Ectodermal cell (in vitro differentiated cells): ENCODE results near the gene MRPL55.

Experiments
- H3K27ac ChIP-seq: 2 replicates; pipeline ENCODE4 v1.7.0; 2013; ENCODE audit warnings: mild to moderate bottlenecking, low read depth, low read length; ENCODE audit not compliant: insufficient read depth, poor library complexity, severe bottlenecking
- H3K27me3 ChIP-seq: 2 replicates; pipeline ENCODE4 v1.7.0; 2013; ENCODE audit warnings: mild to moderate bottlenecking, low read length; ENCODE audit not compliant: insufficient read depth, control insufficient read depth, poor library complexity, severe bottlenecking
- H3K36me3 ChIP-seq: one replicate; pipeline ENCODE4 v1.7.0; 2013; ENCODE audit warnings: low read length; ENCODE audit not compliant: control insufficient read depth, insufficient read depth
- H3K4me1 ChIP-seq: one replicate; pipeline ENCODE4 v1.7.0; 2013; ENCODE audit warnings: low read length; ENCODE audit not compliant: control insufficient read depth, insufficient read depth
- H3K4me3 ChIP-seq: 2 replicates; pipeline ENCODE4 v1.7.0; 2013; ENCODE audit warnings: low read depth, low read length, control low read depth; ENCODE audit not compliant: insufficient read depth
- H3K9me3 ChIP-seq: 2 replicates; pipeline ENCODE4 v1.7.0; 2013; ENCODE audit warnings: mild to moderate bottlenecking, low read length, moderate library complexity; ENCODE audit not compliant: control insufficient read depth
- WGBS, 2 experiments: methylation state at CpG; one replicate each; pipeline ENCODE4 v1.1.7; 2013; ENCODE audit warnings: missing lambda C conversion rate in 2 of 2; 5-methylcytosine and 5-hydroxymethylcytosine counted together

MRPL55 gene

DNA sequence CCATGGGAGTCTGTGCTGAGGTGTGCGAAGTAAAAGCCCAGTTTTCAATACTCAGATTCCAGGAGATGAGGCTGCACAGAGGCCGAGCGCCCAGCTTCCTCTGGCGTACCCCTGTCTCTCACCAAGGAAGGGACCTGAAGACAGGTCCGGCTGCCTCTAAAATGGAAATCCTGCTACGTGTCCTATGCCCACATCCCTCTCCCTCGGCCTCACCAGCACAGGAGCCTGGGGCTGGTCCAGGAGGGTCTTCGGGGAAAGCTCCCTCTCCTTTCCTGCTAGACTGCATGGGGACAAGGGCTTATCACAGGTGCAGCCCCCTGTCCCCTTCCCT lies 392 bp downstream of the MRPL55 start:
- Histone ChIP-seq H3K27ac (peak overlapping the region; percentile 20), H3K4me1 (peaks cover 7% of the 10 kb centered on the region), H3K9me3 (no peaks in the 10 kb centered on the region), H3K4me3 (peak overlapping the region; percentile 79), H3K27me3 (peaks cover 15% of the 10 kb centered on the region), H3K36me3 (peaks cover 5% of the 10 kb centered on the region)
- 11 to 12% methylated on average over 8 of the region's 8 CpGs for WGBS, 2 experiments

DNA sequence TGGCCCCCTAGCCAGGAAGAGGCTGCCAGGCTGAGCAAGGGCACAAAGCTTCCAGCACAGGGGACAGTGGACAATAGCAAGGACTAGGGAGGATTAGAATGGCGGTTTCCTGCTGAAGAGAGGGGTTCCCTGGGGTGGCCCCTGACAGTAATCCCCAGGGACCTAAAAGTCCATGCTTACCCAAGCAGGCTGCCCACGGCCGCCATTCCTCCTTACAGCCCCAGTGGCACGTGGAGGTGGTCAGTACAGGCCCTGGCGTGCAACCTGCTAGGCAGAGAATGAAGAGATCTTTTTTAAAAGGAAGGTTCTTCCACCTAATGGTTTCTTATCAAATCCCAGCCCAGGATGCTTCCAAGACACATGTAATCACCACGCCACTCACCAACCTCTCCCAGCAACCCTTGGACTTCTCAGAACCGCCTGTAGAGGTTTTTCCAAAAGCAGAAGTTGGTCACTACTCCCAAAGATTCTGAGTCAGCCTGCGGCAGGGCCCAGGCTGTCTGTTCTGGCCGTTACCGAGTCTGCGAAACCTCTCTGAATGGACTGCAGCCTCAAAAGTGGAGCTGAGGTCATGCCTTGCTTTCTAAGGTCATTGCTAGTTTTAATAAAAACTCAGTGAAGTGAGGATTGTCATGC lies 926 bp downstream of the MRPL55 start:
- peak overlapping the region; percentile 79 for H3K4me3 ChIP-seq
- peaks cover 15% of the 10 kb centered on the region for H3K27me3 ChIP-seq
- peaks cover 7% of the 10 kb centered on the region for H3K4me1 ChIP-seq
- 88 to 90% methylated on average over 11 of the region's 11 CpGs for WGBS, 2 experiments
- H3K9me3 ChIP-seq = no peaks in the 10 kb centered on the region
- peaks cover 5% of the 10 kb centered on the region for H3K36me3 ChIP-seq
- no peak overlapping the region for H3K27ac ChIP-seq

DNA sequence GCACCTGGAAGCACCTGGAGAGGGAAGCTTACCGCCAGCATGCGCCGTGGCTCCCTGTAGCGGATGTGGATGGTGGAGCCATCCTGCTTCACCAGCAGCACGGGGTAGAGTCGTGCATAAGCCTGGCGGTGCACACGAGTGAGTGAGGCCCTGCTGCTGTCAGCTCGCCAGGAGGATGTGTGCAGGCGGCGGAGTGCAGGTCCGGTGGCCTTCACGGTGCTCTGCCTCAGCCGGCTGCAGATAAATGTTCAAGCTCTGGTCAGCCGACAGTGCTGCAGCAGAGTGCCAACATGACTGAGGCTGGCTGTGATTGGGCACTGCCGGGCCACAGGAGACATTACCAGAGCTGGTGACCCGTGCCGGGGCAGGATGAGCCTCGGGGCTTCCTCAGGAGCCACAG lies 1.5 kb downstream of the MRPL55 start:
- no peak overlapping the region for H3K4me3 ChIP-seq
- peaks cover 15% of the 10 kb centered on the region for H3K27me3 ChIP-seq
- H3K27ac ChIP-seq = no peak overlapping the region
- H3K4me1 ChIP-seq = peaks cover 7% of the 10 kb centered on the region
- H3K36me3 ChIP-seq = peaks cover 5% of the 10 kb centered on the region
- 96% methylated on average over 19 of the region's 19 CpGs for WGBS, 2 experiments
- H3K9me3 ChIP-seq = no peaks in the 10 kb centered on the region

DNA sequence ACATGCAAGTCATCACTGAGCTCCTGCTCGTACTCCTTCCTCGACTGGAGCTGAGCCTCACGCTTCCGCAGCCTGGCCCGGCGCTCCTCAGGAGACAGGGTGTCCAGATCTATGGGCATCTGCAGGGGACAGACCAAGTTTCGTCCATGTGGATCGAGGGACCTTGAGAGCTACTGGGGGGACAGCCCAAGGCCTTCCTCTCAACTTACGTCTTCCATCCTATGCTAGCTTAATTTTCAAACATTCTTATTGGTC lies 2.4 kb downstream of the MRPL55 start:
- H3K27me3 ChIP-seq = peaks cover 15% of the 10 kb centered on the region
- no peak overlapping the region for H3K4me3 ChIP-seq
- 95 to 96% methylated on average over 9 of the region's 9 CpGs for WGBS, 2 experiments
- H3K27ac ChIP-seq = no peak overlapping the region
- peaks cover 7% of the 10 kb centered on the region for H3K4me1 ChIP-seq
- H3K9me3 ChIP-seq = no peaks in the 10 kb centered on the region
- peaks cover 5% of the 10 kb centered on the region for H3K36me3 ChIP-seq

DNA sequence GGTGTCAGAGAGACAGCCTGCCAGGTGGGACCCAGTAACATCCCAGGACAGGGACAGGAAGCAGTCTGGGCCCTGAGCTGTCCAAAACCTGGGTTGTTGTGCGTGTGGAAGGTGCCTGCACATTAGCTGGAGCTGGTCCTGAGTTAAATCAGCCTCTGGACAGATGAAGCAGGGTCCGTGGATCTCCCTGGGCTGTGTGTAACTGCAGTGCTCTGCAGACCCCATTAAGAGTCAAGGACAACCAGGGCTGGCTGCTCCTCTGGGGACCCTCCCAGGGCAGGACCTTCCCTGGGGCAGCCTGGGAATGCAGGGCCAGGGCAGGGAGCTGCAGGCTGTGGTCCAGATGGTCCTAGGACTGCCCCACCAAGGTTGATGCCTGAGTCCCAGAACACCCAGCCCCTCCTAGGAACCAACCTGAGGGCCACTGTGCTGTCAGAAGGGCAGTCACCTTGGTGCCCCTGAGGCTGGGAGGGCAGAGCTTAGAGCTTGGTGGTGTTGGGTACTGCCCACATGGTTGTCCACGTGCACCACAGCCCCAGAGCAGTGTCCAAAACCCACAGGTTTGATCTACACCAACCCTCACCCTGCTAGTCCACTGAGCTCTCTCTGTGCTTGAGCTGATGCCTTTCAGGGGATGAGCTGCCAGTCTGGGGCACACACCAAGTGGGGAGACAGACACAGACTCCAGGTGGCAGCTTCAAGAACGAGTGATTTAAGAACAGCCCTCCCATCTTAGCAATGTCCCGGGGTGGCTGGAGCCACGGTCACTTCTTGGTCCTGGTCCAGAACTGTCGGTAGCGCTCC lies 2.9 kb downstream of the MRPL55 start:
- Histone ChIP-seq H3K36me3 (peaks cover 5% of the 10 kb centered on the region), H3K9me3 (no peaks in the 10 kb centered on the region), H3K4me1 (peaks cover 7% of the 10 kb centered on the region), H3K27me3 (peaks cover 15% of the 10 kb centered on the region), H3K4me3 (no peak overlapping the region), H3K27ac (no peak overlapping the region)
- WGBS, 2 experiments = 93 to 94% methylated on average over 8 of the region's 8 CpGs

DNA sequence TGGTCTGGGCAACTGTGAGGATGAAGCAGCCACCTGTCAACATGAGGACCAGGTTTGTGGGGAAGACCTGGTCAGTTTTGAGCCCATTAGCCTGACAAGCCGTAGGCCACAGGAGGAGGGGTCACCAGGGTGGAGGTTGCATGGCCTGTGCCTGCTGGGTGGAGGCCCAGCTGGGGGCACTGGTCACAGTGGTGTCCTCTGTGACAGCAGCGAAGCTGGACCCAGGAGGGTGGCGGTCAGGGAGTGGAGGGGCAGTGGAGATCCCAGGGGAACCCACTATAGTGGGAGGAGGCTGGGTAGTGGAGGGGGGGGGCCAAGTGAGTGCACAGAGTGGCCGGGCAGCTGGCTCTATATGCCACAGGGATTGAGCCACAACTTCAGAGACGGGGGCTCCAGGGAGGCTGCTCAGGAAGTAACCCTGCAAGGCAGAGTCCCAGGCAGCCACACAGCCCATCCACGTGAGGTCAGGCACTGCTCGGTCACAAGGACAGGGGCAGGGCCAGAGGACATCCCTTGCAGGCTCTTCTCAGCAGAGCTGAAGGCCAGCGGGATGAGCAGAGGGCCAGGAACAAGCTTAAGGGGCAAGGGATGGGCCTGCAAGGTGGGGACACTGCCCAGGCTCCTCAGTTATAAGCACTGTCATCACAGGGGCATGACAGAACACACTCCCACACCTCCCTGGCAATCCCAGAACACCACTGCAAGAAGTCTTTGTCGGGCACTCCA lies 3.7 kb downstream of the MRPL55 start:
- Histone ChIP-seq H3K4me3 (no peak overlapping the region), H3K9me3 (no peaks in the 10 kb centered on the region), H3K36me3 (peaks cover 9% of the 10 kb centered on the region), H3K27ac (no peak overlapping the region), H3K27me3 (peaks cover 10% of the 10 kb centered on the region), H3K4me1 (peaks cover 7% of the 10 kb centered on the region)
- 90 to 94% methylated on average over 9 of the region's 9 CpGs for WGBS, 2 experiments

DNA sequence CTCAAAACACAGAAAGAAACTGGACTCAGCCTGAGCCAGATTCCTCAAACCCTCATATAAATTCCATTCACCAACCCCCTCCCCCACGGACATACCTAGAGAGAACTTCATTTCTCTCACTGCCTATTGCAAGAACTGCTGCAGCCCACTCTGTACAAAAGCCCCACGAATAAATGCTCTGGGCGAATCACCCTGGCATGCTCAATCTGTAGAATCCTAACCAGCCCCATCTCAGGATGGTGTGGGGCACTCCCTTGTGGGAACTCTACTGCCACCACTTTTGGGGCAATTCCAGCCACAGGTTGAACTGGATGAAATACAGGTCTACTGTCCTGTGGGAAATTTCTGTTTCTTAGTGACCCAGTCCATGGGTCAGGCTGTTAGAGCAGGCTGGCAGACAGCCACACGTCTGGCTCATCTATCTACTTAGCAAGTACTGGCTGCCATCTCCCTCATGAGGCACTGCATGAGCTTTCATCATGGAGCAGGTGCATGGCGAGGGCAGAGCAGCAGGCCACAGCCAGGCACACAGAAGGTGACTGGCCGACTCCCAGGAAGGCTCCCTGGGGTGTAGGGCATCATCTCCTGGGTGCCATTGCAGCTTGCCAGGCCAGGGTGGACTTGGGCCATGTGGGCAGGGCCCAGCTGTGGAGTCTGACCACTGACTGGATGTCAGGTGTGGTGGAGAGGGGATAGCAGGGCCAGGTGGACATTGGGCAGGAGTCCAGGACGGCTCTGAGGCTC lies 4.4 kb downstream of the MRPL55 start:
- WGBS, 2 experiments = 92% methylated on average over 7 of the region's 7 CpGs
- Histone ChIP-seq H3K4me1 (no peaks in the 10 kb centered on the region), H3K27ac (no peak overlapping the region), H3K4me3 (no peak overlapping the region), H3K9me3 (no peaks in the 10 kb centered on the region), H3K27me3 (peaks cover 2% of the 10 kb centered on the region), H3K36me3 (peaks cover 13% of the 10 kb centered on the region)

DNA sequence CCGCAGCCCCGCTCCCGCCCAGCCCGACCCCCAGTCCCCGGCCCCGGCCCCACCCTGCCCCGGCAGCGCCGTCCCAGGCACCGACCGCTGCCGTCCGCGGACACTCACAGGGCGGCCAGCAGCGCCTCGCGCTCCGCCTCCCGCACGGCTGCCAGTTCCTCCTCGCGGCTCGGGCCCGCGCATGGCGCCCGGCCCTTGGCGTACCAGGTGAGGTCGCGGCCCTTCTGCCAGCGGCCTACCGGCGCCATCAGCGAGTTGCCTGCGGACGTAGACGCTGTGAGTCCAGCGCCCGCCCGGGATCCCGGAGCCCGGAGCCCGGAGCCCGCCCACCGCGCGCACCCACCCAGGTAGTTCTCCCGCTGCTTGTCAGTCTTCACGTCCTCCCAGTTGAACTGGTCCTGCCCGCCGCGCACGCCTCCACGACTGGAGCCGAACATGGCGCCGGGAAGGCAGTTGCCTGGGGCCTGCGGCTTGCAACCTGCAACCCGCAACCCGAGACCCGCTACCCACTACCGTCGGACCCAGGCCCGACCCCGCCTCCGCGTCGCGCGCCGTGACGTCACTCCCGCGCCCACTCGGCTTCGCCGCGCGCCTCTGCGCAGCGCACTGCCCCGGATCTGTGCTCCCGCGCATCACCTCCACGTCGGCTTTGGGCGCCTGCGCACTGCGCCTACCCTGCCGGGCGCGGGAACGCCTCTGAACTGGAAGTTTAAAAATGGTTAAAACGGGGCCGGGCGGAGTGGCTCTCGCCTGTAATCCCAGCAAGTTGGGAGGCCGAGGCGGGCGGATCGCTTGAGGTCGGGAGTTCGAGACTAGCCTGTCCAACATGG lies 6.1 kb downstream of the MRPL55 start, which contains the start of gene C1orf35:
Gene C1orf35, minus strand, starts transcription at position 535 of the 830 bp plus-strand sequence. Its CDS starts 98 bp downstream, at position 437.
- H3K36me3 ChIP-seq = peaks cover 27% of the 10 kb centered on the region
- 0% methylated on average over 102 to 104 of the region's 104 CpGs for WGBS, 2 experiments
- peak within 1 kb of the TSS; percentile 83 for H3K4me3 ChIP-seq
- no peaks in the 10 kb centered on the region for H3K9me3 ChIP-seq
- no peaks in the 10 kb centered on the region for H3K4me1 ChIP-seq
- peak within 1 kb of the TSS; percentile 6 for H3K27ac ChIP-seq
- H3K27me3 ChIP-seq = no peaks in the 10 kb centered on the region

DNA sequence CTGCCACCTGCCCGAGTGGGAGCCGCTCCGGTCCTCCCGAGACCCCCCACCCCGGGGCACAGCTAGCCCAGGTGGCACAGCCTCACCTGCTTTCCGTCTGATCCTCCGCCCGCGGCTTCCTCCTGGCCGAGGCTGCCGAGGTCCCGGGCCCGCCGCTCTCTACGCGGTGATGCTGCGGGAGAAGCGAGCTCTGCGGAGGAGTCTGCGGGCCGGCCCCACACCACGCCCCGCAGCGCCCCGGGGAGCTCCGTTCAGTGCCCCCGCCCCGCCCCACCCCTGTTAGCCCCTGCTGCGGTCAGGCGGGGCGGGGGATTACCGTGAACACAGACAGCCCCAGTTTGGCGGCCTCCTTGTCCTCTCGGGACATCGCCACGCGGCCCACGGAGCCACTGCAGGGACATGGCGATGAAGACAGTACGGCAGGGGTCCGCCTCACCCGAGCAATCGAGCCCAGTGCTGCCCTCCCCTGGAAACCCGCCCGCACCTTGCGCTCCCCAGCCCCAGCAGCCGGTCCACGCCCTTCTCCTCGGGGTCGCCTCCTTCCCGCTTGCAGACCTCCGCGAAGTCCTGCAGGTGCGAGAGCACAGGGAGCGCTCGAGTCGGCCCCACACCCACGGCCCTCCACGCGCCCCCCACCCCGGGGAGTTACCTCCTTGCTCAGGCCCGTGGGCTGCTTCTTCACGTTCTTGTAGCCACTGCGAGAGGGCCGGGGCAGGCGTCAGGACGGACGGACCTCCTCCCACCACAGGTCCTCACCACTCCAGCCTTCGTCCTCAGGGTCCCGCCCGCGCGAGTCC lies 6.9 kb downstream of the MRPL55 start:
- H3K4me1 ChIP-seq = no peaks in the 10 kb centered on the region
- WGBS, 2 experiments = 9 to 10% methylated on average over 73 of the region's 73 CpGs
- no peaks in the 10 kb centered on the region for H3K27me3 ChIP-seq
- H3K27ac ChIP-seq = no peak overlapping the region
- peaks cover 35% of the 10 kb centered on the region for H3K36me3 ChIP-seq
- H3K4me3 ChIP-seq = peak overlapping the region; percentile 83
- H3K9me3 ChIP-seq = no peaks in the 10 kb centered on the region
